Measurements from ENCODE around the gene TP53TG5.

Gene TP53TG5

DNA sequence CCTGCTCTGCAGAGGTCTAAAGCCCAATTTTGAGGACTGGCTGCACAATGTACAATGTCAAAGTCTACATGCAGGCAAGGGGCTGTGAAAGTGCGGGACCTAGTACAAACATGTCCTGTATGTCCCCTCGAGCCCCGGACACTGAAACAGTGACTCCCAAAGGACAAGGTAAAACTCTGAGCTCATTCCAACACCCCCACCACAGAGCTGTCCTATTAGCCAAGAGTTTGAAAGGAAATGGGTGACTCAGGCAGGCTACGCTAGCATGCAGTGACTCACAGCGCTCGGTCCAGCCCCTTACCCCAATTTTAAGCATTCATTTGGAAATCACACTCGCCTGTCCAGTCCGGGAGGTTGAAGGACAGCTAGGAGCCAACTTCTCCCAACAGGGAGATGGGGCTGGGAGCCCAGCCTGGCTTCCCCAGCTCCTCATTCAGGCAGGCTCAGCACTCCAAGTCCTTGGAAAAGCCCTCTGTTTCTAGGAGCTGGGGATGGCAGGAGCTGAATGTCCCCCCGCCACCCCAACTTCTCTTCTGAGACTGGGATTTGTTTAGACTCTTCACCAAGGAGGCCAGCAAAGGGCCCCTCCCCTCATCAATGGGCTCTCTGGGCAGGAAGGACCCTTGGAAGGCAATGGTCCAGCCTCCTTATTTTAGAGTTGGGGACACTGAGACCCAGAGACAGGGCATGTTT is 33.8 kb downstream of the TP53TG5 start:
- no peaks in the 10 kb centered on the region for H3K9me3 ChIP-seq
- H3K27ac ChIP-seq = no peak overlapping the region
- H3K4me3 ChIP-seq (ENCODE audit: low read depth in 1 of 2, low read length in 1 of 2) = no peak overlapping the region
- no peaks in the 10 kb centered on the region for H3K36me3 ChIP-seq
- H3K4me1 ChIP-seq (ENCODE audit: control insufficient read depth in 1 of 2, insufficient read depth in 1 of 2, low read depth in 1 of 2, low read length in 1 of 2) = peaks cover 0 to 9% of the 10 kb centered on the region in 2 experiments
- peaks cover 60% of the 10 kb centered on the region for H3K27me3 ChIP-seq
- TF ChIP-seq, protein P1, sequence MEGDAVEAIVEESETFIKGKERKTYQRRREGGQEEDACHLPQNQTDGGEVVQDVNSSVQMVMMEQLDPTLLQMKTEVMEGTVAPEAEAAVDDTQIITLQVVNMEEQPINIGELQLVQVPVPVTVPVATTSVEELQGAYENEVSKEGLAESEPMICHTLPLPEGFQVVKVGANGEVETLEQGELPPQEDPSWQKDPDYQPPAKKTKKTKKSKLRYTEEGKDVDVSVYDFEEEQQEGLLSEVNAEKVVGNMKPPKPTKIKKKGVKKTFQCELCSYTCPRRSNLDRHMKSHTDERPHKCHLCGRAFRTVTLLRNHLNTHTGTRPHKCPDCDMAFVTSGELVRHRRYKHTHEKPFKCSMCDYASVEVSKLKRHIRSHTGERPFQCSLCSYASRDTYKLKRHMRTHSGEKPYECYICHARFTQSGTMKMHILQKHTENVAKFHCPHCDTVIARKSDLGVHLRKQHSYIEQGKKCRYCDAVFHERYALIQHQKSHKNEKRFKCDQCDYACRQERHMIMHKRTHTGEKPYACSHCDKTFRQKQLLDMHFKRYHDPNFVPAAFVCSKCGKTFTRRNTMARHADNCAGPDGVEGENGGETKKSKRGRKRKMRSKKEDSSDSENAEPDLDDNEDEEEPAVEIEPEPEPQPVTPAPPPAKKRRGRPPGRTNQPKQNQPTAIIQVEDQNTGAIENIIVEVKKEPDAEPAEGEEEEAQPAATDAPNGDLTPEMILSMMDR (IDR thresholded peaks at IDR 0.05) = no peak

DNA sequence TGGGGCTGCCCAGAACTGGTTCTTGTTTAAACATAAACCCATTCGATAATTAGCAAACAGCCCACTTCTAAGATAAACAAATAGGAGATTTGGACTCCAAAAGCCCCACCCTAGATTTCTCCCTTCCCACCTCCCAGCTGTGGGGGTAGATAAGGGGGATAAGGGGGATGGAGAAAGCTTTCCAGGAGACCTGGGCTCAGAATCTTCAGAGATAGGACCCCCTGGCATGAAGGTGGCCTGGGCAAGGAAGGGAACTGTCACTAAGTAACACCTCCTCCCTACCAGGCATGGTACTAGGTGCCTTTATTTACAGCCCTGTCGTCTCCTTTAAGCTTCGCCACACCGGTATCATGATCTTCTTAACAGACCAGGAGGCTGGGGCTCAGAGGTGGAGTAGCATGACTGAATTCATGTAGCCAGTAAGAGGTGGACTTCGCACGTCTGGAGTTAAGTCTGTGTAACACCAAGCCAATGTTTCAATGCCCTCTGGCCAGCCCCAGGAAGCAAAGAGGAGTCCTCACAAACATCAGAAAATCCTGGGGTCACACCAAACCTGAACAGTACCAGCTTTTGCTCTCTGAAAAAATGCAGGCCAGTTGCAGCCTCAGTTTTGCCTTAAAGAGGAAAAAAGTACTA is 34.5 kb downstream of the TP53TG5 start:
- Histone ChIP-seq H3K36me3 (no peaks in the 10 kb centered on the region), H3K4me3 (ENCODE audit: low read depth in 1 of 2, low read length in 1 of 2) (no peak overlapping the region), H3K9me3 (no peaks in the 10 kb centered on the region), H3K4me1 (ENCODE audit: control insufficient read depth in 1 of 2, insufficient read depth in 1 of 2, low read depth in 1 of 2, low read length in 1 of 2) (peaks cover 0 to 9% of the 10 kb centered on the region in 2 experiments), H3K27ac (no peak overlapping the region), H3K27me3 (peaks cover 54% of the 10 kb centered on the region)
- TF ChIP-seq, protein P1 (IDR thresholded peaks at IDR 0.05) = no peak

DNA sequence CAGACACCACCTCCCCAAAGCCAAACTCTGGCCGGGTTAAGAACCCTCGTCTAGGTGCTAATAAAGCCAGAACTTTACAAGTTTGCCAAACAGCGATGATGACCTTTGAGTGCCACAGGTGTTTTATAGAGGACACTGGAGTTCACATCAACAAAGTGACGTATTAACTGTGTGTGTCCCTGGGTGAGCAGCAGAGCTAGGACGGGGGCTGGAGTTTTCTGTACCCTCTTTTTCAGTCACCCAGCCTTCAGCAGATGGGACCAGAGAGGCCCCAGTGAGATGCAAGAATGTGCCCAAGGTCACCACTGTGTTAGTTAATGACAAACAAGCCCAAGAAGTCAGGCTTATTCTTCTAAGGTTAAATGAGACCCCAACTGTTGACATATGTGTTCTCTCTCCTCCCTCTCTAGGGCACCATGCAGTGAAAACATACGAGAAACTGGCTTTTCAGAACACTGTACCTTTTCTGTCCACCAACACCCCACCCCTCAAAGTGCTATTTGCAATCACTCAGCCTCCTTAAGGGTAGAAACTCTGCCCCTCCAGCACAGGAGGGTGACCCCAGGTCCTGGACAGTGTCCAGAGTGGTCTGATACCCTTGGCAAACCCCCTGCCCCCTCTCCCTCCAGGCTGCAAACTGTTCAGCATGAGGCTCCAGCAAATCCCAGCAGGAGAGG is 35.1 kb downstream of the TP53TG5 start:
- no peaks in the 10 kb centered on the region for H3K36me3 ChIP-seq
- no peak overlapping the region for H3K27ac ChIP-seq

DNA sequence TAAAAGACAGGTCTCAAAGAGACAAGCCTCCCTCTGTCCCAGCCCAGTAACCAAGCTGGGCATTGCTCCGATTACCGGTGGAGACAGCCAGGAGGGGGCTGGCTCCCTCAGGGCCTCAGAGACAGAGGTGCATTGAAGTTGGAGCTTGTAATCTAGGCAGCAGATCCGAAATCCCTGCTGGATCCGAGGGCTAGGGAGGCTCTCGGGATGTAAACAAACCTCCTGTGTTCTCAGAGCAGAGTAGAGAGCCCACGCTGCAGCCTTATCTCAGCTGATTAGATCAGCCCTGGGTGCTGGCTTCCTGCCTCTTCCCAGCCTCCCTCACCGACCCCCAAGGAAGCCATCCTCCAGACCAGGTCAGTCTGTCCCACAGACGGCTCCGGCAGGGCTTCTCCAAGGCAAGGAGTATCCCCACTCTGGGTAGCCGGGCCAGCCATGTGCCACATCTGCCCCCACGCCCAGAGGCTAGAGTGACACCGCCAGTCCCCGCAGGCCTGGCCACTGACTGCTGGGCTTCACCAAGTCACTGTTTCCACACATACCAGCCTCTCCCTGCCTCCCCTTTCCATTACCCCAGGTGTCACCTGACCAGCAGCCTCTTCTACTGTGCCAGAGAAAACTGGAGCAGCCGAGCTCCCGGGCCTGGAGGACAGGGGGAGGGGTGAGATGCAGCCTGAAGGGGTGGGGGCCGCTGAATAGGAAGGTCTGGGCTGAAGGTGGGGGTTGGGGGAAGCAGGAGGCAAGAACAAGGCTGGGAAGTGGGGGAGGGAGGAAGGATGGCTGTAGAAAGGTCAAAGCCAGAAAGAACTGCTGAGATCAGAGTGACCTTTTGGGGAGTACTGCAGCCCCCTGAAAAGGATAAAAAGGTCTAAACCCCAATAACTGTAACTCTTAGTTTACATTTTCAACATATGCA is 35.9 kb downstream of the TP53TG5 start:
- Histone ChIP-seq H3K4me1 (ENCODE audit: control insufficient read depth in 1 of 2, insufficient read depth in 1 of 2, low read depth in 1 of 2, low read length in 1 of 2) (no peaks in the 10 kb centered on the region), H3K4me3 (ENCODE audit: low read depth in 1 of 2, low read length in 1 of 2) (no peak overlapping the region), H3K9me3 (no peaks in the 10 kb centered on the region), H3K27ac (no peak overlapping the region), H3K27me3 (peaks cover 39% of the 10 kb centered on the region), H3K36me3 (no peaks in the 10 kb centered on the region)
- TF ChIP-seq, protein P1 (IDR thresholded peaks at IDR 0.05) = no peak

More for the DNA sequence above, 35.1 kb downstream of the TP53TG5 start:
- Histone ChIP-seq H3K9me3 (no peaks in the 10 kb centered on the region), H3K4me1 (ENCODE audit: control insufficient read depth in 1 of 2, insufficient read depth in 1 of 2, low read depth in 1 of 2, low read length in 1 of 2) (peaks cover 0 to 4% of the 10 kb centered on the region in 2 experiments), H3K4me3 (ENCODE audit: low read depth in 1 of 2, low read length in 1 of 2) (no peak overlapping the region), H3K27me3 (peaks cover 47% of the 10 kb centered on the region)
- TF ChIP-seq, protein P1 (IDR thresholded peaks at IDR 0.05) = no peak

DNA sequence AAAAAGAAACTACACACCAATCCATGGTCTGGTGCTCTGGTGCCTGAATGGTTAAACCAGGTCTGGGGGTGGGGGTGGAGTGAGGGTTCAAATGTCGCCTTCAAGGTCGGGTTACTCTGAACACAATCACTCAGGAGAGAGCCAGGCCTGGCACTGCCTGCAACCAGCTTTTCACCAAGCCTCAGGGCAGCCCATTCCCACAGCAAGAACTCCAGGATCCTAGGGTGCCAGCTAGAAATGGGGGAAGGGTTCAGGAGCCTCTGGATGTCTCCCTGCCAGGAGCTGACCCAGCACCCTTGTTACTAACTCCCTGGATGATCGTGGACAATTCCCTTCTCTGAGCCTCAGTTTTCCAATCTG is 36.6 kb downstream of the TP53TG5 start:
- Histone ChIP-seq H3K27me3 (peaks cover 33% of the 10 kb centered on the region), H3K36me3 (no peaks in the 10 kb centered on the region), H3K4me1 (ENCODE audit: control insufficient read depth in 1 of 2, insufficient read depth in 1 of 2, low read depth in 1 of 2, low read length in 1 of 2) (no peaks in the 10 kb centered on the region), H3K9me3 (no peaks in the 10 kb centered on the region), H3K27ac (no peak overlapping the region), H3K4me3 (ENCODE audit: low read depth in 1 of 2, low read length in 1 of 2) (no peak overlapping the region)
- TF ChIP-seq, protein P1 (IDR thresholded peaks at IDR 0.05) = no peak
